SK-N-DZ (cell line): ENCODE results near the gene DDX55. TPM values are rescaled to one million over a fixed set of nuclear protein-coding genes. Genes with fewer than 3 reads are reported as not detected.
"Not testable (repeated sequence)": the region's sequence is repeated elsewhere in the genome, so short reads cannot be mapped to it uniquely, and the experiment has no call there.

ENCODE experiments used
- DNase-seq: peaks from one replicate; pipeline ENCODE4 v3.0.0-alpha.2; 2015; ENCODE audit warnings: low spot score
- polyA plus RNA-seq, 2 experiments: library from polyadenylated mRNA; depleted of rRNA; stranded (reverse); fragments of >200 nt; gene quantifications; 2 replicates each; pipeline ENCODE4 v1.2.3, GENCODE V29; 2014

DDX55 gene
- 68.5 and 111 TPM in 2 replicates for polyA plus RNA-seq (2014; cell fraction: cytosol; rRNA removed)
- polyA plus RNA-seq (2014; cell fraction: nucleus; rRNA removed) = 163 and 164 TPM in 2 replicates

DNA sequence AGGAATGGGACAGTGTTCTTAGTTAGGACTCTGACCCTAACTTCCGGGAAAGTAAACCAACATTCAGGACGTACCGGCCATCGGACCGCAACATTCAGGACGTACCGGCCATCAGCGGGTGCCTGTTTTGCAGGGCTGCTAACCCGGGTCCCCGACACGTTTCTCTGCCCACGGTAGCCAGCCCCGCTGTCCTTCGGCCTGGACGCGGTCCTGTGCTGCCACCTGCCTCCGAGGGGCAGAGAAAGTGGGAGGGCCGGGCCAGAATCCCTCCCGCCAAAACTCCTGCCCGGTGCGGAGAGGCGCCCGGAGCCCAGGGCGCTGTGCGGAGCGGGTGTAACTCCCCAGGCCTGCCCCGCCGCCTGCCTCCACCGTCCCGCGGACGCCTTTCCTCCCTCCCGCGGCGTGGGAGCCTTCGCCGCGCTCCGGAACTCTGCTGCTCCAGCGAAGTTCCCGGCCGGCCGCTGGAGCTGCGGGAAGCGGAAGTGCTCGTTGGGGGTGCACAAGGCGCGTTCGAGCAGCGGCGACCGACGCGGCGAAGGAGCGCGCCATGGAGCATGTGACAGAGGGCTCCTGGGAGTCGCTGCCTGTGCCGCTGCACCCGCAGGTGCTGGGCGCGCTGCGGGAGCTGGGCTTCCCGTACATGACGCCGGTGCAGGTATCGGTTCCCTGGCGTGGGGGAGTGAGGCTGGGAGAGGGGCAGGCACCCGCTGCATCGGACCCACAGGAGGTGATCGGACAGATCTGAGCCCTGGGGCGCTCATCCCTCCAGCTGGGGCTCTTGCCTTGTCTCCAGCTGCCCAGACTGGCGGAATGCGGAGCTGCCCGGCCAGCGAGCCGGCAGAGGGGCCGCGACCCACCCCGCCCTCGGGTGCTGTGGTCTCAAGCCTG is at the start of gene DDX55:
DDX55 (plus strand) TSS at position 498 of the 888 bp plus-strand sequence; CDS start at position 548, 50 bp downstream.
- DNase-seq = peak; percentile 88

- DNase-seq = not testable (repeated sequence)
These were observed 47.8 kb upstream of the DDX55 start for GRCh38 chr12:123554136-123554535.

DNA sequence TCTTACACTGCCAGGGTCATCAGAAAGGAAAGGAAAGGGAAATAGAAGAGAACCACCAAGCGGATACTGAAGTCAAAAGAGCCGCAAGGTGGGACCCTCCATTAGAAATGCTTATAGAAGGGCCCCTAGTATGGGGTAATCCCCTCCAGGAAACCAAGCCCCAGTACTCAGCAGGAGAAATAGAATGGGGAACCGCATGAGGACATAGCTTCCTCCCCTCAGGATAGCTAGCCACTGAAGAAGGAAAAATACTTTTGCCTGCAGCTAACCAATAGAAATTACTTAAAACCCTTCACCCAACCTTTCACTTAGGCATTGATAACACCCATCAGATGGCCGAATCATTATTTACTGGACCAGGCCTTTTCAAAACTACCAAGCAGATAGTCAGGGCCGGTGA is 47.1 kb upstream of the DDX55 start:
- DNase-seq = not testable (repeated sequence)

DNA sequence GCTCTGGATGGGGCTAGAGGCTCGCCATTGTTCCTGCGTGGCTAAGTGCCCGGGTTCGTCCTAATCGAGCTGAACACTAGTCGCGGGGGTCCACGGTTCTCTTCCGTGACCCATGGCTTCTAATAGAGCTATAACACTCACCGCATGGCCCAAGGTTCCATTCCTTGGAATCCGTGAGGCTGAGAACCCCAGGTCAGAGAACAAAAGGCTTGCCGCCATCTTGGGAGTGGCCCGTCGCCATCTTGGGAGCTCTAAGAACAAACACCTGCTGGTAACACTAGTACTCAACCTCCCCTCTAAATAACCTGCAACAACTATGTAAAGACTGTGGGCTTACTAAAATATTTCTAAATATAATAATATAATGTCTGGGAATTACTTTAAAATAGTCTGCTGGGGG is 43.4 kb upstream of the DDX55 start:
- not testable (repeated sequence) for DNase-seq

GRCh38 chr12:123559468-123559867 is 42.4 kb upstream of the DDX55 start:
- no peak for DNase-seq

DNA sequence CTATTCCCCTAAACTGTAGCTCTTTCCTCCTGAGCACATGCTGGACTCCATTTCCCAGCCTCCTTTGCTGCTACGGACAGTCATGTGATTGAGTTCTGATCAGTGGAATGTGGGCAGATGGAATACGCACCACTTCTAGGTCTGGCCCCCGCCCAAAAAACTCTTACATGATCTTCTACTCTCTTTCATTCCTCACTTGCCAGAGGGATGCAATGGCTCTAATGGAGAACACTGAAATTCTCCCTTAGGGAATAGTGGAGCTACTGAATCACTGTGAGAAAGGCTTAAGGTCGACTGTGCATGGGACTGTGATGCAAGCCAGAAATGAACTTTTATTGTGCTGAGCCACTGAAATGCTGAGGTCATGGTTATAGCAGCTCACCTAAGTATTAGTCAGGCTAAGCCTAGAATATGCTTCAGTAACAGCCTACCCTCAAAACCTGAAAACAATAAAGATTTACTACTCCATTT is 30.5 kb upstream of the DDX55 start:
- peak; percentile 56 for DNase-seq

DNA sequence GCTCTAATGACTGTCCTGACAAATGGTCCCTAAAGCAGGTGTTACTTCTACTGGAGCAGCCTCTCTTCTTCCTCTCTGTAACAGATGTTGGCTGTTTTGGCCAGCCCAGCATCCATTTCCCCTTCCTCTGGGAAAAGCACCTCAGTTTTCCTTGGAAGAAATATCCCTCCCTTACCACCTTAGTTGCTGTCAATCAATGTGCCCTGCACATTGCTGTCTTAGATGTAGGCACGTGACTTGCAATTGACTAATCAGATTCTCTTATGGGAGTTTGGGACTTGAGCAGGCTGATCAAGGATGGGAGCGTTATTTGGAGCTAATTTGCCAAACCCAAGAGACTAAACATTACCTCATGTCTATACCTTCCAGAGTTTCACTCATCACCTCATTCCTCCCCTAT is 29.5 kb upstream of the DDX55 start:
- DNase-seq = no peak

DNA sequence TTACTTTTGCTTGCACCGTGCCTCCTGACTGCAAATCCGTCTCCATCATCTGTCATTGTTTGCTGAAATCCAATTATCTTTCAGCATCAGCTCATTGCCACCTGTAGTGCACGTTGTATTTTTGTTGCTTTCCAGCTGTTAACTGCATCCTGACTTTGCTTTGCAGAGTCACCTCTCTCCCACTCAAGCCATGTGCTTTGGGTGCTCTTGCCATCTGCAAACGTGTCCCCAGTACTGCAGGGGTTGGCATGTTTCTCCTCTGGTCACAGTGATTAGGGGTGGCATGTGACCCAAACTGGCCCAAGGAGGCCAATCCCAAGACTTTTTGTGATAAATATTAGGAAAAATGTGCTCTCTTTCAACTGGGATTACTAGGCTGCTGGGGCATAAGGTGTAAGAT is 28.0 kb upstream of the DDX55 start:
- no peak for DNase-seq

GRCh38 chr12:123576611-123577010 is 25.3 kb upstream of the DDX55 start:
- no peak for DNase-seq

GRCh38 chr12:123578243-123578642 is 23.7 kb upstream of the DDX55 start:
- peak; percentile 44 for DNase-seq

- not testable (repeated sequence) for DNase-seq
These were observed 23.1 kb upstream of the DDX55 start for GRCh38 chr12:123578829-123579228.

- no peak for DNase-seq
These were observed 21.1 kb upstream of the DDX55 start for GRCh38 chr12:123580772-123581171.

DNA sequence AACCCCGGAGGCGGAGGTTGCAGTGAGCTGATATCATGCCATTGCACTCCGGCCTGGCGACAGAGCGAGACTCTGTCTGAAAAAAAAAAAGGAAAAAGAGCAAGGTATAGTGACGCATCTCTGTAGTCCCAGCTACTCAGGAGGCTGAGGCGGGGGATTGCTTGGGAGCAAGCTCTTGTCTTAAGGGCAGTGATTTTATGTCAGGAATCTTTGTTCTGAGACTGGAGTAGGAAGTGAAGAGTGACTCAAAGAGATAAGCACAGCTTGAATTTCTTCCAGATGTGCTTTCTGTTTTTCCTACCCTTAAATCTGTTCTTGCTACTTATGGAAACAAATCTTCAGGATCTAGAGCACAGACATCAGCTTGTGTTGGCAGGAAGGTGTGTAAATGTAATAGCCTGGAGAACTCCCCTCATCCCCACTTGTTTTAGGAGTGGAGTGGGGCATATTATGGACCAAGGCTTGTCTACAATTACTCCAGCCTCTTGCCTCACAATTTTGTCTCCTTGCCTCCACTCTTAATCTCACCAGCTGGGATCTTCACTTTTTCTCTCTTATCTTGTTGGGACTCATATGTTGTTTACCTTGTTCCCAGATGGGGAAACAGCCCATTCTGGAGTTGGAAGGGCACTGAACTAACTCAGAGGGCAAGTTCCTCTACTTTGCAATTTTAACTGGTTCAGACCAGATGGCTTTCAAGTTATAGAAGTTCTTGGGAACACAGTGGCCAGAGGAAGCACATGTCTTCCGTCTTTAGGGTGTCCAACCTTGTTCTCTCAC is 10.0 kb upstream of the DDX55 start:
- no peak for DNase-seq

GRCh38 chr12:123595729-123596128 is 6.2 kb upstream of the DDX55 start:
- no peak for DNase-seq

DNA sequence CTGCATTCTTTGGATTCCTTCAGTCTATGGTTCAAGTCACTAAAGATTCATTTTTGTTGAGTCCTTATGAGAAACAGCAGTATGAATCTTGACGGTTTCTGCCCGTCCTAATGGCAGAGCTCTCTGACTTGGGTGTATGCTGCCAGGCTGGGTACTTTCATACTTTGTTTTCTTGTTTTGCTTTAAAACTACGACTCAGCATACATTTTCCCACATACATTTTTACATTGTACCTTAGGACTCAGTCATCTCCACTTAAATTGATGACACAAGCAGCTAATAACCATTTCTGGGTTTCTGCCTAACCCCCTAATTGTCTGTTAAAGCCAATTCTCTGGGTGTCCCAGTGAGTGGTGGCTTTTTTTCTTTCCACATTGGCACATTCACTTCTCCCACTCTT is 4.8 kb upstream of the DDX55 start:
- DNase-seq = no peak

DNA sequence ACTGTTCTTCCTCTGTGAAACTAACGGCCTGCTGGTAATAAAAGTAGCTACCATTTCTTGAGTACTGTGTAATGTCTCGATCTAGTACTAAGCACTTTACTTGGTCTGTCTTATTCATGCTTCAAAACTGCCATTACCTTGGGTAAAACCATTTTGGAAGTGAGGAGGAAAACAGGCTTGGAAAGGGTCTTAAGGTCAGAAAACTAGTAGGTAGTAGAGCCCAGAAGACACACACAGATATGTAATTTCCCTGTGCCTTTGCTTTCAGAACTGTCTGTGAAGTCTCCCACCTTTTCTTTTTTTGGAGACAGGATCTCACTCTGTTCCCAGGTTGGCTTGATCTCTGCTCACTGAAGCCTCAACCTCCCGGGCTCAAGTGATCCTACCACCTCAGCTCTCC is 3.4 kb upstream of the DDX55 start:
- DNase-seq = no peak

DNA sequence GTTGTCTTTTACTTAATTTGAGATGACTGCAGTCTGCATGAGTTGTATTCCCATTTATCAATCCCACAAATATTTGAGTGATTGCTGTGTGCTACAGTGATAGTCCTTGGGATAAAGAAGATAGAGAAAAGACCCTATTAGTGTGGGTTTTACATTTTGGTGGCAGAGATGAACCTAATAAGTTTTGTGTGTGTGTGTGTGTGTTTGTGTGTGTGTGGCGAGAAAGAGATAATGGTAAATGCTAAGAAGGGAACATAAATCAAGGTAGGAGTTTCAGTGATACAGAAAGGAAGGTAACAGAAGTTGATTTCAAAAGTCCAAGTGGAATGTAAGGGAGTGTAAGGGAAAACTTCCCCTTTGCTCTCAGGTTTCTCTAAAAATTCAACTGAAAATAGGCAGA is 2.6 kb upstream of the DDX55 start:
- no peak for DNase-seq

GRCh38 chr12:123599721-123600120 is 2.2 kb upstream of the DDX55 start:
- no peak for DNase-seq

GRCh38 chr12:123602651-123603195 is 824 bp downstream of the DDX55 start:
- DNase-seq = no peak

DNA sequence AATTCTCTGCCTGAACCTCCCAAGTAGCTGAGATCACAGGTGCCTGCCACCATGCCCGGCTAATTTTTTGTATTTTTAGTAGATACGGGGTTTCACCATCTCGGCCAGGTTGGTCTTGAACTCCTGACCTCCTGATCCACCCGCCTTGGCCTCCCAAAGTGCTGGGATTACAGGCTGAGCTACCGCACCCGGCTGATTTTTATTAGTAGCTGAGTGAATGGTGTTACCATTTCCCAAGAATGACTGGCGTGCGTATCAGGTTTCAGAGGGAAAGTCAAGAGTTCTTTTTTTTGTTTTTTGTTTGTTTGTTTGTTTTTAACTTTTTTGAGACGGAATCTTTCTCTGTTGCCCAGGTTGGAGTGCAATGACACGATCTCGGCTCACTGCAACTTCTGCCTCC is 1.6 kb downstream of the DDX55 start:
- DNase-seq = not testable (repeated sequence)

- DNase-seq = no peak
These were observed 5.9 kb downstream of the DDX55 start for GRCh38 chr12:123607756-123608155.

- no peak for DNase-seq
These were observed 6.3 kb downstream of the DDX55 start for GRCh38 chr12:123608182-123608581.
